Left renal pelvis (tissue), 4 donors: ENCODE results near the gene RAVER2. TPM values are rescaled to one million over a fixed set of nuclear protein-coding genes. Genes with fewer than 3 reads are reported as not detected.
"Not testable (repeated sequence)": the region's sequence is repeated elsewhere in the genome, so short reads cannot be mapped to it uniquely, and the experiment has no call there.

ENCODE experiments used
- DNase-seq, 4 donors: peaks; one replicate each; pipeline ENCODE4 v3.0.0-alpha.2; 2013; ENCODE audit warnings: low read depth in 4 of 4, low spot score in 3 of 4
- polyA plus RNA-seq, 4 donors: library from polyadenylated mRNA; unstranded; fragments of 120-200 nt; gene quantifications; one replicate each; pipeline ENCODE4 v1.2.1, GENCODE V29; 2013; ENCODE audit not compliant: insufficient read length in 4 of 4

Gene RAVER2
- polyA plus RNA-seq, 4 donors = 15.4 to 31.5 (median 27.8) TPM

DNA sequence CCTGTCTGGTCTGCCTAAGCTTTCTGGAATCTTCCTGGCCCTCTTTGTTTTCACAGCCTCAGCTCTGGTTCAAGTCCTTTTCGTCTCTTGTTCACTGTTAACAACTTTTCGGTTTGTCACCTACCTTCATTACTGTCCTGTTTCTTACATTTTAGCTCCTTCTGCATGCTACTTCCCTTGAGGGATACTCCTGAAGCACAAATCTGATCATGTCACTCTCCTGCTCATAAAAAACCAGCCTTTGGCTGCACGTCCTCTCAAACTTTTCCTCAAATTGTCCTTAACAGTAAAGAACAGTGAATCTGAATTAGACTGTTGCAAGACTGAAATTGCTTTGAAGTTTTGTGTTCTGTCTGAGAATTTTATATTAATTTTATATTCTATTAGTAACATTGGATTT is 3.3 kb downstream of the RAVER2 start:
- no peak for DNase-seq

DNA sequence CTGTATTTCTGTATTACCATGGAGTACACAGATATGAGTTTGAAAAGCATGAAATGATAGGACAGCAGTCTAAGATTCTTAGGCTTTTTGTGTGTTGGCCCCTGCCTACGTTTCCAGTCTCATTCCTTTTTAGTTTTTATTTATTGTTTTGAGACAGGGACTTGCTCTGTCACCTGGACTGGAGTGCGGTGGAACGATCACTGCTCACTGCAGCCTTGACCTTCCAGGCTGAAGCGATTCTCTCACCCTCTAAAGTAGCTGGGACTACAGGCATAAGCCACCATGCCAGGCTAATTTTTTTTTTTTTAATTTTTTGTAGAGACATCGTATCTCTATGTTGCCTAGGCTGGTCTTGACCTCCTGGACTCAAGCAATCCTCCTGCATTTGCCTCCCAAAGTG is 3.8 kb downstream of the RAVER2 start:
- DNase-seq = no peak

DNA sequence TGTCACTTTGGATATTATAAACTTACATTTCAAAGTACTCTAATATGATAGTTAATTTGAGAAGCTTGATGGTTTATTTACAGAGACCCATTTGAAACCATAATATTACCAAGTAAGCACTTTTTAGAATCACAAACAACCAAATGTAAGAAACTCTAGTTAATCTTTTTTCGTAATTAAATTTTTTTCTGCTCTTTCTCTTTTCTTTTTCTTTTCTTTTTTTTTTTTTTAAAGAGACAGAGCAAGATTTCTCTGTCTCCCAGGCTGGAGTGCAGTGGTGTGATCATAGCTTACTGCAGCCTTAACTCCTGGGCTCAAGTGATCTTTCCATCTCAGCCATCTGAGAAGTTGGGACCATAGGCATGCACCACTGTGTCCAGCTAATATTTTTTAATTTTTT is 5.2 kb downstream of the RAVER2 start:
- DNase-seq = no peak

DNA sequence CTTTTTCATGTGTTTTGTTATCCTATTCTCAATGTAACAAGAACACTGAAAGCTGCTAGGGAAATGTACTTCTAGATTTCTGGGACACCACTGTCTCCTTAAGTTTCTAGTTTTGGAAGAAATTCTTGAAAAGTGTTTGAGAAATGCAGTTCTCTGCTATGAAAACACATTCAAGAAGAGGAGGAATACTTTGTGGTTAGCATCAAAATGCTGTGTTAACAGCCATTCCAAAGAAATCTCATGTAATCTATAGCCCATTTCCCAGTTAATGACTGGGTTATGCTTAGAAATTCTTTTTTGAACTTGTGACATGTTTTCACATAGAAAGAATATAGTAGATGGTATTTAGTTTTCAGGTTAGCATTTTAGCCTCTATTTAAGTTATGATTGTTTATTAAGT is 6.0 kb downstream of the RAVER2 start:
- DNase-seq = no peak

DNA sequence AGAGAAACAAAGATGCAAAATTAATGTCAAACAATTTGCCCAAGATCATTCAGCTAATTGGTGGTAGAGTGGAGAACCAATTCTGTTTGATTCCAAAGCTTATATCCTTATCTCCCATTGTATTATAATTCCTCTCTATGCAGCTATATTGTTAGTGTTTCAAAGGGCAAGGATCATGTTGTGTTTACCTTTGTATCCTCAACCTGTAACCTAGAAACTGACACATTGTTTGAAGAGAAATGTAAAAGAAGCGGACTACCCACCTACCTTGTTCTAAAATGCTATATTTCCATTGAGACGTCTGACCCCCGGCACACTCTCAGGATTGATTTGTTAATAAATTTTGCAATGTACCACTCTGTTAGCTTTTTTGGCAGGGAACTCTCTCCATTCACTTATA is 9.3 kb downstream of the RAVER2 start:
- DNase-seq = no peak

DNA sequence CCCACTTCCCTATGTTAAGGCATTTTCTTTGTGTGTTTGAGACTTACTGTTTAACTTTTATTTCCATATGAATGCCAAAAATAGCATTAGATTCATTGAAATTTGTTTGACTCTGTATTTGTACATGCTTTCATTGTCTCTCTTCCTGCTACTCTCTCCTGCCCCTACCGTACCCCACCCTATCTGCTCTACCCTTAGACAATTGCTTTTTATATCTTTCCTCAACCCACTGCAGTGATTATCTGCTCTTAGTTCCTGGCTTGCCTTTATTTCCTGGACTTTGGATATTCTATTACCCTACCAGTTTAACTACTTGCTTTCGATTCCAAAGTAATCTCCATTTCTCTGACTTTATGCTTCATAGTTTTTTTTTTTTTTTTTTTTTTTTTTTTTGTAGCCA is 10.5 kb downstream of the RAVER2 start:
- no peak for DNase-seq

DNA sequence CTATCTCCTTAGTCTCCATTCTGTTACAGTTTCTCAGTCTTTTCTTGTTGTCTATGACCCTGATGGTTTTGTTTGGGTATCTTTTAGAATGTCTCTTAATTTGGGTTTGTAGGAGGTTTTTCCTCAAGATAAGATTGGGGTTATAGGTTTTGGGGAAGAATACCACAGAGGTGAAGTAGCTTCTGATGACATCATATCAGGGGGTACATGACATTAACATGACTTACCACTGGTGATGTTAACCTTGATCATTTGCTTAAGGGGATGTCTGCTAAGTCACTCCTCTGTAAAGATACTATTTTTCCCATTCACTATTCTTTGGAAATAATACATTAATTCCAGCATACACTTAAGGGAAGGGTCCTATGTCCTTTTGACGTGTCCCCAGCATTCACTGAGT is 11.9 kb downstream of the RAVER2 start:
- DNase-seq = no peak

DNA sequence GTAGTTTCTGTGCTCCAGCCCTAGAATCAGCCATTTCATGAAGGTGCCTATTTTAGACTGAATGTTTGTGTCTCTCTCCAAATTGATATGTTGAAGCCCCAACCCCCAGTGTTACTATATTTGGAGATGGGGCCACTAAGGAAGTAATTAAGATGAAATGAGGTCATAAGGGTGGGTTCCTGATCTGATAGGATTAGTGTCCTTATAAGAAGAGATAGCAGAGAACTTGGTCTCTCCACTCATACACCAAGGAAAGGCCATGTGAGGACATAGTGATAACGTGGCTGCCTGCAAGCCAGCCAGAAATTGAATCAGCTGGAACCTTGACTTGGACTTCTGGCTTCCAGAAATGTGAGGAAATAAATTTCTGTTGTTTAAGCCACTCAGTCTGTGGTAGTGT is 12.3 kb downstream of the RAVER2 start:
- no peak for DNase-seq

DNA sequence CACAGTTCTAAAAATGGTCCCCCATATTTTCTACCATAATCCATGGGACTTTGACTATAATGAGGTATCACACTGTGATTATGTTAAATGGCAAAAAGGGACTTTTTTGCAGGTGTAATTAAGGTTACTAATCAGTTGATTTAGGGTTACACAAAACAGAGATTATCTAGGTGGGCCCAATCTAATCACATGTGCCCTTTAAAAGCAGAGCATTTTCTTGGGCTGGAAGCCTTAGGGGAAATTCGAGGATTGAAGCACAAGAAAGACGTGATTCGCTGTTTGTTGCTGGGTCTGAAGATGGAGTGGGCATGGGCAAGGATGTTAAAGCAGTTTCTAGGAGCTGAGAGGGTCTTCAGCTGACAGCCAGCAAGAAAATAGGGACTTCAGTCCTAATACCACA is 13.4 kb downstream of the RAVER2 start:
- DNase-seq = no peak

DNA sequence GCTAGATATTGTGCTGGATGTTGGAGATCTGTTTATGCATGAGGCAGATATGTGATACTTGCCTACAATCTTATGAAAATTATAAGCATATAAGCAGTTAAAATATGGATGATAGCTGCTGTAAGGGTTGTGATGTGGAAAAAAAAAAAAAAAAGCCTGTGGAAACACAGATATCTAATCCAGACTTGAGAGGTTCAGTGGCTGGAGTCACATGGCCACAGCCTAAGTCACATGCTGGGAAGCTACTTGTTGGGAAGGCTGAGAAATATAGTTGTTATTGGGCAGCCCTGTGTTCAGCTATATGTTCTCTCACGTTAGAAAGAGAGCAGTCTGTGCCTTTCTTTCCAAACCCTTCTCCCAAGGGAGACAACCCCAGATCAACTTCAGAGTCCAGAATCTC is 15.1 kb downstream of the RAVER2 start:
- DNase-seq = no peak

DNA sequence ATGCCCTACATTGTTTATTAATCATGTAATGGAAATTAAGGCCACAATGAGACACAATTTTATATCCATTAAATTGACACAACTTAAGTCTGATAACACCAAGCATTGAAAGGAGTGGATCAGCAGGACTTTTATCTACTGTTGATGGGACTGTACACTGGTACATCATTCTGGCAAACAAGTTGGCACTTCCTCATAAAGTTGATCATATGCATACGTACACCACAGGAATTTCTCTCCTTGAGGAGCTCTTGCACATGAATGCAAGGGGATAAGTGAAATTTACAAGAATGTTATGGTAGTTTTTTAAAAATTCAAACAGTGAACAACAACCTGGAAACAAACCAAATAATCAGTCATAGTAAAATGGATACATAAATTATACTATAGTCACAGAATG is 20.1 kb downstream of the RAVER2 start:
- DNase-seq = no peak

DNA sequence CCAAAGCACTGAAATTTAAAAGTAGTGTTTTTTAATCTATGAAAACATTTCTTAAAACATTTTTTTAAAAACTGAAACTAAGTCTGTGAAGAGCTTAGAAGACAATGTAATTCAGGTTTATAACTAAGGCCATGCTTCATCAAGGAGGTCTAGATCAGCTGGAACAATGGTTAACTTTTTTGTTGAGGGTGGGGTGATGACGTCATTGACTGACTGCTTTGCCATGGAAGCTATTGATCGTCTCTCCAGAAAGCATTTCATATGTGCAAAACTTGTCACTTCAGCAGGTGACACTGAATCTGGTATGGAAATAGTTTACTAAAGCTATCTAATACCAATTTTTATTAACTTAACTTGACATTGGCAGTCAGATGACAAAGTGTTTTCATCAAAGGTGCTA is 21.0 kb downstream of the RAVER2 start:
- no peak for DNase-seq

DNA sequence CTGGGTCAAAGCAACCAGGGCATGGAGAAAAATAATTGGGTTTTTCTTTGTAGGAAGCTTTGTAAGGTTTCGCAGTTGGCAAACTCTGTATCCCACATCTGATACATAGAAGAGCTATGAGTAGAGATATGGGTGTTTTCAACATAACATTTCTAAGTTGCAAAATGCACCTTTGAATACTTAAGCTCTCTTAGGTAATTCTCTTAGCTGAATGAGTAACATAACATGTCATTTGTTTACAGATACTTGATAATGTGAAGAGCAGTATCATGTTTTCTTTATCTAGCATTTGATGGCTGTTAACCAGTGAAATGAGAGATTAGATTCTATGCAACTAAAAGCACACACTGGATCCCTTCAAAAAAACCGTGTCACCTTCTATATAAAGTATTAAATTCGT is 21.6 kb downstream of the RAVER2 start:
- DNase-seq = no peak

DNA sequence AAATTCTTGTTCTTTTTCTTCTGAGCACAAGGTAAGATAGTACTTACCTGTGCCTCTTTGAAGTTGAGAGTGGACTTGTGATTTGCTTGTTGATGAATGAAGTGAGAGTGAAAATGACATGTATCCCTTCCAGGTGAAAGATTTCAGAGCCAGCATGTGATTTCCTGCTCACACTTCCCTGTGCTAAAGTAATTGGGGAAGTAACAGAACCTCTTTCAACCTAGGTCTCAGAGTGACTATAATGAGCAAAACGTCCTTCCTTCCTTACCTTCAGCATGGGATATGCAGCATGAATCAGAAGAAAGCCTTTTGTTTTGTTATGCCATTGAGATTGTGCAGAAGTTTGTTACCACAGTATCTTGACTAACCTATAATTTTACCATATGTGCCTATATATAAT is 24.6 kb downstream of the RAVER2 start:
- no peak for DNase-seq

DNA sequence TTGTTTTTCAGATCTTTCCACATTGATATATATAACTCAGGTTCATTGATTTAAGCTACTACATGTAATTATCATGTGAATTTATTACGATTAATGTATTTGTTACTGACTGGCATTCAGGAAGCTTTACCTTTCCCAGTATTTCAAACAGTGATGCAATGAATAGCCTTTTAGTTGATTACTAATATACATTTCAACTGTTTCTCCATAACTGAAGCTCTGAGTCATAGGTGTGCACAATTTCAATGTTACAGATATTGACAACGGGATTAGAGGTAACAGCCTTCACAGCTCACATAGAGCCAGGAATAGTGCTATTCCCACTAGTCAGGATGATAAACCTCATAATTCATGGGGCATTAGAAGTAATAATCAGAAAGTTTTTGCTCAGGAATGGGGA is 25.1 kb downstream of the RAVER2 start:
- no peak for DNase-seq

DNA sequence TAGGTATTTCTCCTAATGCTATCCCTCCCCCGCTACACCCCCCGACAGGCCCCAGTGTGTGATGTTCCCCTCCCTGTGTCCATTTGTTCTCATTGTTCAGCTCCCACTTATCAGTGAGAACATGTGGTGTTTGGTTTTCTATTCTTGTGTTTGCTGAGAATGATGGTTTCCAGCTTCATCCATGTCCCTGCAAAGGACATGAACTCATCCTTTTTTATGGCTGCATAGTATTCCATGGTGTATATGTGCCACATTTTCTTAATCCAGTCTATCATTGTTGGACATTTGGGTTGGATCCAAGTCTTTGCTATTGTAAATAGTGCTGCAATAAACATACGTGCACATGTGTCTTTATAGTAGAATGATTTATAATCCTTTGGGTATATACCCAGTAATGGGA is 28.4 kb downstream of the RAVER2 start:
- DNase-seq = not testable (repeated sequence)

DNA sequence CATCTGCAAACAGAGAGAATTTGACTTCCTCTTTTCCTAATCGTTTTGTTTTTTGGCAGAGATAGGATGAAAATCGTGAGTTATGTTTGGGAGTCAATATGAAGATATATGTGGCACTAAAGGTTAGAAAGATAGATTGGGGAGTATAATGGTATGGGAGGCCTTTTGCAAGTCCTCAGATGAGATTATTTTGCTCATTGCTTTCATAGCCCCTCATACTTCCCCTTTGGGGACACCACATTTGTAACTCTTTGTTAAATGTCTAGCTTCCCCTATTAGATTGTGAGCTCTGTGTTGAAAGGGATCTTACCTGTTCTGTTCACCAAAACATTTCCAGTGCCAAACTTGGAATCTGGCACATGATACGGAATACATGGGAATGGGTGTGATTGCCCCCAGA is 30.2 kb downstream of the RAVER2 start:
- no peak for DNase-seq

DNA sequence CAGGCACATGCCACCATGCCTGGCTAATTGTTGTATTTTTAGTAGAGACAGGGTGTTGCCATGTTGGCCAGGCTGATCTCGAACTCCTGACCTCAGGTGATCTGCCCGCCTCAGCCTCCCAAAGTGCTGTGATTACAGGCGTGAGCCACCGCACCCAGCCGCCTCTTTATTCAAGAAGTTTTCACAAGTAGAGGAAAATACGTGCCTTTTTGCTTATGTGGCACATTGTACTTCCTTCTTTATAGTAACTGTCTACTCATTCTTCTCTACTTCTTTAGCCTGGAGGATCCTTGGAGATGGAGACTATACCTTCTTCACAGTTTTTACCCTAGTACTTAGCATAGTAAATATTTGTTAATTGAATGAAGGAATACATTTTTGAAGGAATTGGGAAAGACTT is 37.2 kb downstream of the RAVER2 start:
- not testable (repeated sequence) for DNase-seq

DNA sequence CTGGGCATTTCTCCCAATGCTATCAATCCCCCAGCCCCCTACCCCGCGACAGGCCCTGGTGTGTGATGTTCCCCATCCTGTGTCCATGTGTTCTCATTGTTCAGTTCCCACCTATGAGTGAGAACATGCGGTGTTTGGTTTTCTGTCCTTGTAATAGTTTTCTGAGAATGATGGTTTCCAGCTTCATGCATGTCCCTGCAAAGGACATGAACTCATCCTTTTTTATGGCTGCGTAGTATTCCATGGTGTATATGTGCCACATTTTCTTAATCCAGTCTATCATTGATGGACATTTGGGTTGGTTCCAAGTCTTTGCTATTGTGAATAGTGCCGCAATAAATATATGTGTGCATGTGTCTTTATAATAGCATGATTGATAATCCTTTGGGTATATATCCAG is 38.0 kb downstream of the RAVER2 start:
- DNase-seq = not testable (repeated sequence)

DNA sequence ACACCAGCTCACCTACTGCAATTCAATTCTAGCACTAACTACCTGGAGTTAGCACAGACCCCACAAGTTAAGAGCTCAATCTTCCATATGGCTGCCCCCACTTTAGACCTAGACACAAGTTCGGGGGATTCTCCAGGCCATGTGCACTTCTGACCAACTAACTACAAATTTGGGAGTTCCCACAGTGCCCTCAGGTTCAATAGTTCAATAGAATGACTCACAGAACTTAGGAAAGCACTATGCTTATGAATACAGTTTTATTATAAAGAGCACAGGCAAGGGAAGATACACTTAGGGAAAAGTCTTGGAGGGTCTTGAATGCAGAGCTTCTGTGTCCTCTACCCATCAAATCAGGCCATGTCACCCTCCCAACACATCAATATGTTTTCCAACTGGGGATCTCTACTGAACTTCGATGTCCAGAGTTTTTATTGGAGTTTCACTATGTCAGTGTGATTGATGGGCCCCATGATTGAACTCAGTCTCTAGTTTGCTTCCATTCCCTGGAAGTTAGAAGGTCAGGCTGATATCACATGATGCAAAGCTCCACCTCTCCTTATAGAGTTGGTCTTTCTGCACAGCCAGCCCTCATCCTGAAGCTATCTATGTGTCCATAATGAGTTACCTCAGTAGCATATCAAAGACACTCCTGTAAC is 46.1 kb downstream of the RAVER2 start:
- no peak for DNase-seq

DNA sequence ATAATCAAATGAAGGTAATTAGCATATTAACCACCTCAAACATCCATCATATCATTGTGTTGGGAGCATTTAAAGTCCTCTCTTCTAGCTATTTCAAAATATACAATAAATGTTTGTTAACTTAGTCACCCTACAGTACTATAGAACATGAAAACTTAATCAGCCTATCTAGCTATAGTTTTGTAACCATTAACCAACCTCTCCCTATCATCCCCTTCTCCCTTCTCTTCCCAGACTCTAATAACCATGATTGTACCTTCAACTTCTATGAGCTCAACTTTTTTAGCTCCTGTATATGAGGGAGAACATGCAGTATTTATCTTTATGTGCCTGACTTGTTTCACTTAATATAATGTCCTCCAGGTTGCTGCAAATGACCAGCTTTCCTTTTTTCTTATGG is 54.0 kb downstream of the RAVER2 start:
- no peak for DNase-seq

DNA sequence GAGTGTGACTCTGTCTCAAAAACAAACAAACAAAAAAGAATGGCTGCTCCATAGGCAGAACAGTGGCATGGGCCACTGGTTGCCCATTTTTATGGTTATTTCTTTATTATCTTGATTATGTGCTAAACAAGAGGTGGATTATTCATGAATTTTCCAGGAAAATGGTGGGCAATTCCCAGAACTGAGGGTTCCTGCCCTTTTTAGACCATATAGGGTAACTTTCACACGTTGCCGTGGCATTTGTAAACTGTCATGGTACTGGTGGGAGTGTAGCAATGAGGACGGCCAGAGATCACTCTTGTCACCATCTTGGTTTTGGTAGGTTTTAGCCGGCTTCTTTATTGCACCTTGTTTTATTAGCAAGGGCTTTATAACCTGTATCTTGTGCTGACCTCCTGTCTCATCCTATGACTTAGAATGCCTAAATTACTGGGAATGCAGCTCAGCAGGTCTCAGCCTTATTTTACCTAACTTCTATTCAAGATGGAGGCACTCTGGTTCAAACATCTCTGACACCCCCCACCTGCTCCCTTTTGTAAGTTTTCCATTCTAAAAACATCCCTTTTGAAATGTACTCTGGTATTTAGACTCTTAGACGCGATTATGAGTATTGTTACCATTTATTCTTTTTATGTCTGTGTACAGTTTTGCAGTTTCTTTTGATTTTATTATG is 57.1 kb downstream of the RAVER2 start:
- no peak for DNase-seq

DNA sequence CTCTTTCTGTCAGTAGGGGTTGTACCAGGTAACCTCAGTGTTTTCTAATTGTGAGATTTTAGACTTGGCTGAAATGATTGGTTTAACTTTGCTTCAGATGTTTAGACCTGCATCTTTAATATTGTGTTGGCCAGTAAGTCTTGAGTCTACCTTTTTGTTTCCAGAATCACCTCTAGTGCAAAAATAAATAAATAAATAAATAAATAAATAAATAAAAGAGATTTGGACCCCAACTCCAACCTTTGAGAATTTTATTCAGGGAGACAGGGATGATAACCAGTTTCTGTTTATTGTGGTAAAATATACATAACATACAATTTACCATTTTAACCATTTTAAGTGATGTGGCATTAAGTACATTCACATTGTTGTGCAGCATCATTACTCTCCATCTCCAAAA is 64.4 kb downstream of the RAVER2 start:
- no peak for DNase-seq
